OCI-LY1 (cell line): ENCODE data around the gene ZNF827.

Source experiments
- H2AFZ ChIP-seq: fragments of 200-600 bp; sonication (generic), shearing (Covaris generic); 2 replicates; pipeline ENCODE4 v1.6.0; 2014; ENCODE audit warnings: antibody characterized with exemption, mild to moderate bottlenecking, low read length
- H3F3A ChIP-seq: fragments of 200-600 bp; sonication (generic), shearing (Covaris generic); 2 replicates; pipeline ENCODE4 v1.6.0; 2014; ENCODE audit warnings: mild to moderate bottlenecking, antibody characterized with exemption, low read length, moderate library complexity; ENCODE audit not compliant: insufficient read depth
- H3K27ac ChIP-seq: fragments of 200-600 bp; sonication (generic); 2 replicates; pipeline ENCODE4 v1.5.1; 2014; ENCODE audit warnings: low read length, mixed run types, mild to moderate bottlenecking, low read depth; ENCODE audit not compliant: poor library complexity, severe bottlenecking
- H3K27me3 ChIP-seq: fragments of 200-600 bp; sonication (generic); 2 replicates; pipeline ENCODE4 v1.6.0; 2014; ENCODE audit warnings: antibody characterized with exemption, mild to moderate bottlenecking, low read length, moderate library complexity; ENCODE audit not compliant: insufficient read depth
- H3K36me3 ChIP-seq: fragments of 200-600 bp; sonication (generic); 2 replicates; pipeline ENCODE4 v1.6.1; 2014; ENCODE audit warnings: mild to moderate bottlenecking, antibody characterized with exemption, low read length, moderate library complexity, mixed read lengths; ENCODE audit not compliant: insufficient read depth
- H3K4me1 ChIP-seq: fragments of 200-600 bp; sonication (generic); 2 replicates; pipeline ENCODE4 v1.5.1; 2014; ENCODE audit warnings: mild to moderate bottlenecking, low read length, moderate library complexity; ENCODE audit not compliant: insufficient read depth, severe bottlenecking
- H3K4me2 ChIP-seq: fragments of 200-600 bp; sonication (generic), shearing (Covaris generic); 2 replicates; pipeline ENCODE4 v1.6.1; 2014; ENCODE audit warnings: low read length
- H3K4me3 ChIP-seq: fragments of 200-600 bp; sonication (generic); 2 replicates; pipeline ENCODE4 v1.5.1; 2014; ENCODE audit warnings: low read length, low read depth, mild to moderate bottlenecking, mixed read lengths; ENCODE audit not compliant: poor library complexity, severe bottlenecking
- H3K79me2 ChIP-seq: fragments of 200-600 bp; shearing (Covaris generic); 2 replicates; pipeline ENCODE4 v1.6.1; 2016; ENCODE audit warnings: mixed run types, low read length, mixed read lengths; ENCODE audit not compliant: insufficient read depth
- H3K9ac ChIP-seq: fragments of 200-600 bp; sonication (generic), shearing (Covaris generic); 2 replicates; pipeline ENCODE4 v1.6.1; 2014; ENCODE audit warnings: mild to moderate bottlenecking, low read length, mixed read lengths
- H3K9me2 ChIP-seq: fragments of 200-600 bp; sonication (generic), shearing (Covaris generic); 2 replicates; pipeline ENCODE4 v1.6.1; 2014; ENCODE audit warnings: low read depth, mild to moderate bottlenecking, low read length, mixed read lengths
- H3K9me3 ChIP-seq: fragments of 200-600 bp; shearing (Covaris generic); 2 replicates; pipeline ENCODE4 v1.6.1; 2014; ENCODE audit warnings: low read length, mixed read lengths
- H4K20me1 ChIP-seq: fragments of 200-600 bp; sonication (generic), shearing (Covaris generic); 2 replicates; pipeline ENCODE4 v1.6.0; 2016; ENCODE audit warnings: mild to moderate bottlenecking, low read length; ENCODE audit not compliant: insufficient read depth
- EZH2 ChIP-seq: fragments of 200-600 bp; sonication (generic), shearing (Covaris generic); IDR thresholded peaks from 2 replicates; pipeline ENCODE4 v1.8.0; 2017; ENCODE audit warnings: borderline replicate concordance, mixed run types, mild to moderate bottlenecking, antibody characterized with exemption, low read length, moderate library complexity, mixed read lengths
- TF ChIP-seq, protein P1 (sequence below): fragments of 200-600 bp; sonication (generic), shearing (Covaris generic); IDR thresholded peaks from 2 replicates; pipeline ENCODE4 v1.5.1; 2017; ENCODE audit warnings: mild to moderate bottlenecking, antibody characterized with exemption, low read length, moderate library complexity, mixed read lengths

Gene ZNF827

DNA sequence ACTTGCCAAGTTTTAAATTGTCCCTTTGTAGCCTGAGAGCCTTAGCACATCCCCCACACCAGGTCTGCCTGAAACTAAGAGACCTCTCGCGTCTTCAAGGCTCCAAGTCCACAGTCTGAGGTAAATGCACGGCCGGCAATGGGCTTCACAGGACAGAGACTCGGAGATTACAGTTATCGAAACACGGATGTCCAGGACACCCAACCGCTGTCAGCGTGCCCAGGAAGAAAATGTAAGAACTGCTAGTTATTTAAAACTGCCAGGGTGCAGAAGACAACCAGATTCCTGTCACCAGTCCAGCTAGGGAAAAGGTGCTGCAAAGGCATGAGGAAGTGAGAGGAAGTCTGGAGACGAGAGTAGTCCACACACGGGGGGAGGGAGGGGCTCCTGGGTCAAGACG lies 28.9 kb downstream of the ZNF827 start:
- H3K4me2 ChIP-seq, result no peak overlapping the region

DNA sequence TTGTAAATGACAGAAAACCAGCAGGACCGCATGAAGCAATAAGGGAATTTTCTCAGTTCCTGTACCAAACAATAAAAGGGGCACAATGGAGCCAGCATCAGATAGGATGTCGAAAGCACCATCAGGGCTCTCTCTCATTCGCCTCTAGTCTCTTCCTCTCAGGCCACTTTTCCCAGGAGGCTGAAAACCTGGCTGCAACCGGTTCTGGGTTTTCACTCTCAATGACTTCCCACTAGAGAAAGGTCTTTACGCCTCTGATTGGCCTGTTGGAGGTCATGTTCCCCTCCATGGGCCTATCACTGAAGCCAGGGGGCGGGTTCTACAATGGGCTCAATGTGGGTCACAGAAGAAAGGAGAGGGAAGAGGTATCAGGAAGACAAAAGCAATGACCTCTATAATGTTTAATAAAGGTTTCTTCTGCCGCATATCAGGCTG lies 29.3 kb downstream of the ZNF827 start:
- no peaks in the 10 kb centered on the region for H3K27me3 ChIP-seq
- no peaks in the 10 kb centered on the region for H3K9me2 ChIP-seq
- no peak overlapping the region for H3K9ac ChIP-seq
- no peaks in the 10 kb centered on the region for H3K9me3 ChIP-seq
- peaks cover 36% of the 10 kb centered on the region for H3K4me1 ChIP-seq
- H4K20me1 ChIP-seq, result peaks cover 2% of the 10 kb centered on the region; the same call in 1 of the 2 replicates
- H2AFZ ChIP-seq, result no peak overlapping the region
- TF ChIP-seq, protein P1, sequence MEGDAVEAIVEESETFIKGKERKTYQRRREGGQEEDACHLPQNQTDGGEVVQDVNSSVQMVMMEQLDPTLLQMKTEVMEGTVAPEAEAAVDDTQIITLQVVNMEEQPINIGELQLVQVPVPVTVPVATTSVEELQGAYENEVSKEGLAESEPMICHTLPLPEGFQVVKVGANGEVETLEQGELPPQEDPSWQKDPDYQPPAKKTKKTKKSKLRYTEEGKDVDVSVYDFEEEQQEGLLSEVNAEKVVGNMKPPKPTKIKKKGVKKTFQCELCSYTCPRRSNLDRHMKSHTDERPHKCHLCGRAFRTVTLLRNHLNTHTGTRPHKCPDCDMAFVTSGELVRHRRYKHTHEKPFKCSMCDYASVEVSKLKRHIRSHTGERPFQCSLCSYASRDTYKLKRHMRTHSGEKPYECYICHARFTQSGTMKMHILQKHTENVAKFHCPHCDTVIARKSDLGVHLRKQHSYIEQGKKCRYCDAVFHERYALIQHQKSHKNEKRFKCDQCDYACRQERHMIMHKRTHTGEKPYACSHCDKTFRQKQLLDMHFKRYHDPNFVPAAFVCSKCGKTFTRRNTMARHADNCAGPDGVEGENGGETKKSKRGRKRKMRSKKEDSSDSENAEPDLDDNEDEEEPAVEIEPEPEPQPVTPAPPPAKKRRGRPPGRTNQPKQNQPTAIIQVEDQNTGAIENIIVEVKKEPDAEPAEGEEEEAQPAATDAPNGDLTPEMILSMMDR, result no peak
- no peak for TF ChIP-seq EZH2
- H3K4me2 ChIP-seq, result 0 out of 2 replicates have a peak overlapping the region, but pooled peaks have one; percentile 8
- H3F3A ChIP-seq, result no peaks in the 10 kb centered on the region
- H3K36me3 ChIP-seq, result 0 out of 2 replicates have a peak, but pooled peaks cover 2% of the 10 kb centered on the region
- H3K27ac ChIP-seq, result no peak overlapping the region
- peaks cover 34% of the 10 kb centered on the region for H3K79me2 ChIP-seq
- no peak overlapping the region for H3K4me3 ChIP-seq

More for the DNA sequence above, 28.9 kb downstream of the ZNF827 start:
- no peak overlapping the region for H3K9ac ChIP-seq
- no peaks in the 10 kb centered on the region for H3K9me2 ChIP-seq
- peaks cover 2% of the 10 kb centered on the region; the same call in 1 of the 2 replicates for H4K20me1 ChIP-seq
- H2AFZ ChIP-seq, result no peak overlapping the region
- peaks cover 6% of the 10 kb centered on the region; the same call in 1 of the 2 replicates for H3K36me3 ChIP-seq
- H3K4me3 ChIP-seq, result no peak overlapping the region
- no peaks in the 10 kb centered on the region for H3F3A ChIP-seq
- no peak overlapping the region for H3K27ac ChIP-seq
- H3K4me1 ChIP-seq, result peaks cover 36% of the 10 kb centered on the region
- H3K27me3 ChIP-seq, result no peaks in the 10 kb centered on the region
- peaks cover 39% of the 10 kb centered on the region for H3K79me2 ChIP-seq
- H3K9me3 ChIP-seq, result no peaks in the 10 kb centered on the region
- no peak for TF ChIP-seq EZH2
- TF ChIP-seq, protein P1, result no peak

DNA sequence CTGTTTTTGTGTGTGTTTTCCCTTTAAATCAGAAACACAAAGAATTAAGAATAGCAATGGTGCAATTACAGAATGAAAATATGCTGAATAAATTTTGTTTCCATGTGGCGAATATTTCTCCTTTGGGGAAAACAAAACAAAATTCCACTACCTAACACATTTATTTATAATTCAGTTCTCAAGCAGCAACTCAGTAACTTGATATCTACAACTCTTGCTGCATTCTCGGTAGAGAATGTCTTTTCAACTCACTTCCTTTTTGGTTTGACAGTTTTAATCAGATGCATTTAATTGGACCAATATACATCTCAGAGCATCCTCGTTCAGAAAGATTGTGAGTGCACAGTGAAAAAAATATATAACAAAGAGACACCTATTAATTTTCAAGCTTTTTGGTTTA lies 30.8 kb downstream of the ZNF827 start:
- H3K4me2 ChIP-seq, result no peak overlapping the region
- H3K4me3 ChIP-seq, result no peak overlapping the region

More for the DNA sequence above, 30.8 kb downstream of the ZNF827 start:
- Histone ChIP-seq H4K20me1 (peaks cover 2% of the 10 kb centered on the region; the same call in 1 of the 2 replicates), H2AFZ (no peak overlapping the region), H3K9me3 (no peaks in the 10 kb centered on the region), H3K27ac (no peak overlapping the region), H3K36me3 (peaks cover 6% of the 10 kb centered on the region; the same call in 1 of the 2 replicates), H3K9ac (no peak overlapping the region), H3K27me3 (no peaks in the 10 kb centered on the region), H3K79me2 (peaks cover 25% of the 10 kb centered on the region), H3F3A (no peaks in the 10 kb centered on the region), H3K9me2 (no peaks in the 10 kb centered on the region), H3K4me1 (peaks cover 36% of the 10 kb centered on the region)
- TF ChIP-seq, protein P1, result no peak
- no peak for TF ChIP-seq EZH2
